Measurements from ENCODE around the gene AOAH. TPM values are rescaled to one million over a fixed set of nuclear protein-coding genes. Genes with fewer than 3 reads are reported as not detected.

AOAH gene
- total and polyA plus RNA-seq, 9 donors, result 2.4 to 4.4 (median 3.4) TPM

DNA sequence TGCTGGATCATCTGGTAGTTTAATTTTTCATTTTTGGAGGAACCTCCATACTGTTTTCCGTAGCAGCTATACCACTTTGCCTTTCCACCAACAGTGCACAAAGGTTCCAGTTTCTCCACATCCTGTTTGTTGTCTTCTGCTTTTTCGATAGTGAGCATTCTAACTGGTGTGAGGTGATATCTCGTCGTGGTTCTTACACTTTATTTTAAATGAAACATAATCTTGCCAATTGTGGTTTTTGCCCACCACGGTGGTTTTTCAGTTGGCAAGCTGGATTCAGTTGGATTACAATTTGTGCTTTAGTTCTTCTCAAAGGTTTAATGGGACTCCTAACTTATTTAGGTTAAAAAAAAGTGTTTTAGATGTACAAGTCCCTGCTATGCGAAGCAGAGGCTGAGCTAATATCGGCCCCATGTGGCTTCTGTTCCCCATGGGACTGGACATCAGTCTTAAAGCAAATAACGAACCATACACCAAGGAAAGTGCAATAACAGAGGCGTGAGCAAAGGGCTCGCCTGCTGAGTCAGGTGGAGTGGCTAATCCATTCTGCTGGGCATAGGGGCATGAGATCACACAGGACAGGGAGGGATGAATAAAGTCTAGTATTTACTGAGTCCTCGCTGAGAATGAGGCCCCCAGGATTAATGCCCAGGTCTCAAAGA lies 153.6 kb downstream of the AOAH start:
- no peak overlapping the region for H3K4me3 ChIP-seq (ENCODE audit: low read length)
- no peaks in the 10 kb centered on the region for H3K27me3 ChIP-seq (ENCODE audit: control insufficient read depth, insufficient read depth, low read length)
- DNase-seq, result no peak
- WGBS (ENCODE audit: insufficient coverage), result 83% methylated on average over 6 of the region's 11 CpGs
- no peaks in the 10 kb centered on the region for H3K4me1 ChIP-seq (ENCODE audit: control insufficient read depth, insufficient read depth, low read length)
- H3K27ac ChIP-seq (ENCODE audit: low read length), result no peak overlapping the region
- H3K9me3 ChIP-seq (replicated peaks; ENCODE audit: control insufficient read depth, low read depth, low read length), result no peaks in the 10 kb centered on the region
- H3K36me3 ChIP-seq (ENCODE audit: control insufficient read depth, insufficient read depth, low read length), result no peaks in the 10 kb centered on the region

GRCh38 chr7:36568452-36568849 lies 155.8 kb downstream of the AOAH start:
- Histone ChIP-seq H3K27ac (ENCODE audit: low read length) (no peak overlapping the region), H3K4me3 (ENCODE audit: low read length) (no peak overlapping the region), H3K36me3 (ENCODE audit: control insufficient read depth, insufficient read depth, low read length) (no peaks in the 10 kb centered on the region), H3K9me3 (replicated peaks; ENCODE audit: control insufficient read depth, low read depth, low read length) (no peaks in the 10 kb centered on the region), H3K4me1 (ENCODE audit: control insufficient read depth, insufficient read depth, low read length) (no peaks in the 10 kb centered on the region), H3K27me3 (ENCODE audit: control insufficient read depth, insufficient read depth, low read length) (no peaks in the 10 kb centered on the region)
- DNase-seq, result no peak
- WGBS (ENCODE audit: insufficient coverage), result 33% methylated on average over 1 of the region's 1 CpG

- H3K4me3 ChIP-seq (ENCODE audit: low read length), result no peak overlapping the region
- no peaks in the 10 kb centered on the region for H3K27me3 ChIP-seq (ENCODE audit: control insufficient read depth, insufficient read depth, low read length)
- no peaks in the 10 kb centered on the region for H3K4me1 ChIP-seq (ENCODE audit: control insufficient read depth, insufficient read depth, low read length)
- H3K36me3 ChIP-seq (ENCODE audit: control insufficient read depth, insufficient read depth, low read length), result no peaks in the 10 kb centered on the region
- no peaks in the 10 kb centered on the region for H3K9me3 ChIP-seq (replicated peaks; ENCODE audit: control insufficient read depth, low read depth, low read length)
- DNase-seq, result no peak
- 64% methylated on average over 2 of the region's 7 CpGs for WGBS (ENCODE audit: insufficient coverage)
- no peak overlapping the region for H3K27ac ChIP-seq (ENCODE audit: low read length)
Observed at GRCh38 chr7:36567699-36568451, 156.4 kb downstream of the AOAH start.

DNA sequence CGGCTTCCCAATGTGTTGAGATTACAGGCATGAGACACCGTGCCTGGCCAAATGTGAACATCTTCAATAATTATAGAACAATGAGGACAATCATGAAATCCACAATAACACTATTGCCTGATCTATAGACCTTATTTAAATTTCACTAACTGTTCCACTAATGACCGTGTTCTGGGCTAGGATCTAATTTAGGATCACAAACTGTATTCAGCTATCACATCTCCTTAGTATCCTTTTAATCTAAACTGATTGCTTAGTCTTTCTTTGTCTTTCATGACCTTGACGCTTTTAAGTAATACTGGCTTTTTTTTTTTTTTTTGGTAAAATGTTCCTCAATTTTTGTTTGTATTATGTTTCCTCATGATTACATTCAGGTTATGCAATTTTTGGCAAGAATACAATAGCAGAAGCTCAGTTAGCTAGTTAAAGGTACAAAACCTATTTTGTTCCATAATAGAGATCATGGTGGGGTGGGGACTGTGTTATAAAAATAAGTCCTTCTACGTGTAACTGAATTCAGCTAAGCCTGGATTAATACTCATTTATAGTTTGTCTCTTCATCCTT lies 158.4 kb downstream of the AOAH start:
- no peak overlapping the region for H3K27ac ChIP-seq (ENCODE audit: low read length)
- no peaks in the 10 kb centered on the region for H3K4me1 ChIP-seq (ENCODE audit: control insufficient read depth, insufficient read depth, low read length)
- no peaks in the 10 kb centered on the region for H3K36me3 ChIP-seq (ENCODE audit: control insufficient read depth, insufficient read depth, low read length)
- no peak for DNase-seq
- no peaks in the 10 kb centered on the region for H3K9me3 ChIP-seq (replicated peaks; ENCODE audit: control insufficient read depth, low read depth, low read length)
- H3K4me3 ChIP-seq (ENCODE audit: low read length), result no peak overlapping the region
- no peaks in the 10 kb centered on the region for H3K27me3 ChIP-seq (ENCODE audit: control insufficient read depth, insufficient read depth, low read length)
- WGBS (ENCODE audit: insufficient coverage), result 100% methylated on average over 2 of the region's 5 CpGs

- Histone ChIP-seq H3K27me3 (ENCODE audit: control insufficient read depth, insufficient read depth, low read length) (no peaks in the 10 kb centered on the region), H3K9me3 (replicated peaks; ENCODE audit: control insufficient read depth, low read depth, low read length) (no peaks in the 10 kb centered on the region), H3K27ac (ENCODE audit: low read length) (no peak overlapping the region), H3K36me3 (ENCODE audit: control insufficient read depth, insufficient read depth, low read length) (no peaks in the 10 kb centered on the region), H3K4me1 (ENCODE audit: control insufficient read depth, insufficient read depth, low read length) (no peaks in the 10 kb centered on the region), H3K4me3 (ENCODE audit: low read length) (no peak overlapping the region)
- WGBS (ENCODE audit: insufficient coverage), result no CpG with 5 or more reads among the region's 2 CpGs
- DNase-seq, result no peak
Observed at GRCh38 chr7:36564489-36564888, 159.8 kb downstream of the AOAH start.

- no peaks in the 10 kb centered on the region for H3K9me3 ChIP-seq (replicated peaks; ENCODE audit: control insufficient read depth, low read depth, low read length)
- no peak overlapping the region for H3K4me3 ChIP-seq (ENCODE audit: low read length)
- no peaks in the 10 kb centered on the region for H3K27me3 ChIP-seq (ENCODE audit: control insufficient read depth, insufficient read depth, low read length)
- 42% methylated on average over 1 of the region's 1 CpG for WGBS (ENCODE audit: insufficient coverage)
- no peaks in the 10 kb centered on the region for H3K36me3 ChIP-seq (ENCODE audit: control insufficient read depth, insufficient read depth, low read length)
- no peak overlapping the region for H3K27ac ChIP-seq (ENCODE audit: low read length)
- H3K4me1 ChIP-seq (ENCODE audit: control insufficient read depth, insufficient read depth, low read length), result no peaks in the 10 kb centered on the region
- peak; percentile 9 for DNase-seq
Observed at GRCh38 chr7:36563706-36564327, 160.5 kb downstream of the AOAH start.

- WGBS (ENCODE audit: insufficient coverage), result no CpG with 5 or more reads among the region's 2 CpGs
- no peak overlapping the region for H3K27ac ChIP-seq (ENCODE audit: low read length)
Observed at GRCh38 chr7:36562121-36562520, 162.2 kb downstream of the AOAH start.

DNA sequence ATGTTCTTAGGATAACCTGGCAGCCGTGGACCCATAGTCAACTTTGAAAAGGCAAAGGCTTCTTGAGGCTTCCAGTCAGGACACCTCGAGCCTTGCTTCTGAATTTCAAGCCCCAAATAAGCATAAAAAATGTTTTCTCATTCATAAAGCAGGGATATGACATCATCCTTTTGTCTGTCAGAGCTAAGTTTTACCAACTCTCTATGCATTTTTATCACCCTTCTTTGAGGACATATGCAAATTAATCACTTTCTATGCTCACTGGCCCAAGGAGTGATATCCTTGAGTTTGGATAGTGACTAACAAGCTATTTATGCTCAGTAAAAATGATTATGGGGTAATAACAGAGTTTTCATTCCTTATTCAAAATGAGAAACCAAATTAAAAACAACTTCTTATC lies 175.3 kb downstream of the AOAH start:
- Histone ChIP-seq H3K4me1 (ENCODE audit: control insufficient read depth, insufficient read depth, low read length) (no peaks in the 10 kb centered on the region), H3K36me3 (ENCODE audit: control insufficient read depth, insufficient read depth, low read length) (no peaks in the 10 kb centered on the region), H3K27ac (ENCODE audit: low read length) (no peak overlapping the region), H3K9me3 (replicated peaks; ENCODE audit: control insufficient read depth, low read depth, low read length) (no peaks in the 10 kb centered on the region), H3K4me3 (ENCODE audit: low read length) (no peak overlapping the region), H3K27me3 (ENCODE audit: control insufficient read depth, insufficient read depth, low read length) (no peaks in the 10 kb centered on the region)
- no peak for DNase-seq
- WGBS (ENCODE audit: insufficient coverage), result 66% methylated on average over 2 of the region's 2 CpGs

More at GRCh38 chr7:36562121-36562520, 162.2 kb downstream of the AOAH start:
- Histone ChIP-seq H3K27me3 (ENCODE audit: control insufficient read depth, insufficient read depth, low read length) (no peaks in the 10 kb centered on the region), H3K9me3 (replicated peaks; ENCODE audit: control insufficient read depth, low read depth, low read length) (no peaks in the 10 kb centered on the region), H3K36me3 (ENCODE audit: control insufficient read depth, insufficient read depth, low read length) (no peaks in the 10 kb centered on the region), H3K4me1 (ENCODE audit: control insufficient read depth, insufficient read depth, low read length) (no peaks in the 10 kb centered on the region), H3K4me3 (ENCODE audit: low read length) (no peak overlapping the region)
- DNase-seq, result no peak

DNA sequence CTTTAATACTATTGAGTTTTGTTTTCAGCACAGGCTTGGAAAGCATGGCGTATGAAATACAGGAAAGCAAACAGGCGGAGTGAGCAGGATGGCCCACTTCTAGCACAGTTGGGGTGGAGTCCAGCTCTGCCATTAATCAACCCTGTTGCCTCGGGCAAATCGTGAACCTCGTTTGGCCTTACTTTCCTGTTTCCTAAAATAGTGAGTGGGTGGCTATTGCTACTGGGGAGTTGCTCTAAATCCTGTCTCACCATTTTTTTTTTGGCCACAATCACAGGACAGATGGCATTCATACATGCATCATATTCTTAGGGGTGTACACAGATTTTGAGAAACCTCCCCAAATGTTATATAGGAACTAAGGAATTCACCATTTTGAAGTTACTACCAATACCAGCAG lies 176.9 kb downstream of the AOAH start:
- WGBS (ENCODE audit: insufficient coverage), result 84% methylated on average over 2 of the region's 5 CpGs
- no peaks in the 10 kb centered on the region for H3K36me3 ChIP-seq (ENCODE audit: control insufficient read depth, insufficient read depth, low read length)
- no peak overlapping the region for H3K27ac ChIP-seq (ENCODE audit: low read length)

DNA sequence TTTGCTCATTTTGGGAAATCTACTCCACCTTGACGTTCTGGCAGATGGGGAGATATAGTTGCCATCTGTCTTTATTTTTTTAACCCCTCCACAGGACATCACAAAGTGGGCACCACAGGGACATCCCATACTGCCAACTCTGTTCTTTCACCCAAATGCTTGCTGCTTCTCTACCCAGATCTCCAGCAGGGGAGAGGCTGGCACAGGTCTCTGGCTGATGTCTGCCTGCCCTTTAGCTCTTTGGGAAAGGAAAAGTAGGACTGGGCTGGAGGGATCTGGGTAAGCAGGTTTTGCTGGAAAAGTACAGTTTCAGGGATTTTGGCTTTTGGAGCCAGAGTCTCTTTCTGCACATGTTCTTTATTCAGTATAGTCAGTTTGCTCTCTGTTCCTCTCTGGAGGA lies 178.0 kb downstream of the AOAH start:
- Histone ChIP-seq H3K9me3 (replicated peaks; ENCODE audit: control insufficient read depth, low read depth, low read length) (no peaks in the 10 kb centered on the region), H3K4me3 (ENCODE audit: low read length) (no peak overlapping the region), H3K36me3 (ENCODE audit: control insufficient read depth, insufficient read depth, low read length) (no peaks in the 10 kb centered on the region), H3K27me3 (ENCODE audit: control insufficient read depth, insufficient read depth, low read length) (no peaks in the 10 kb centered on the region), H3K27ac (ENCODE audit: low read length) (no peak overlapping the region), H3K4me1 (ENCODE audit: control insufficient read depth, insufficient read depth, low read length) (no peaks in the 10 kb centered on the region)
- DNase-seq, result no peak
- no CpG with 5 or more reads among the region's 1 CpG for WGBS (ENCODE audit: insufficient coverage)

More for the DNA sequence above, 176.9 kb downstream of the AOAH start:
- no peaks in the 10 kb centered on the region for H3K27me3 ChIP-seq (ENCODE audit: control insufficient read depth, insufficient read depth, low read length)
- no peaks in the 10 kb centered on the region for H3K9me3 ChIP-seq (replicated peaks; ENCODE audit: control insufficient read depth, low read depth, low read length)
- no peaks in the 10 kb centered on the region for H3K4me1 ChIP-seq (ENCODE audit: control insufficient read depth, insufficient read depth, low read length)
- H3K4me3 ChIP-seq (ENCODE audit: low read length), result no peak overlapping the region
- no peak for DNase-seq
